SKM-1 treated with dmso at 0.1 percent for 144 hours (cell line): ENCODE results near the gene CYP46A1.
"Not testable (repeated sequence)": the region's sequence is repeated elsewhere in the genome, so short reads cannot be mapped to it uniquely, and the experiment has no call there.

Source experiments
- DNase-seq: peaks from one replicate; lab custom pipeline; 2025; ENCODE audit not compliant: unreplicated experiment; lab: John Stamatoyannopoulos, UW

Gene CYP46A1

GRCh38 chr14:99656171-99656570 lies 27.9 kb upstream of the CYP46A1 start:
- no peak for DNase-seq

DNA sequence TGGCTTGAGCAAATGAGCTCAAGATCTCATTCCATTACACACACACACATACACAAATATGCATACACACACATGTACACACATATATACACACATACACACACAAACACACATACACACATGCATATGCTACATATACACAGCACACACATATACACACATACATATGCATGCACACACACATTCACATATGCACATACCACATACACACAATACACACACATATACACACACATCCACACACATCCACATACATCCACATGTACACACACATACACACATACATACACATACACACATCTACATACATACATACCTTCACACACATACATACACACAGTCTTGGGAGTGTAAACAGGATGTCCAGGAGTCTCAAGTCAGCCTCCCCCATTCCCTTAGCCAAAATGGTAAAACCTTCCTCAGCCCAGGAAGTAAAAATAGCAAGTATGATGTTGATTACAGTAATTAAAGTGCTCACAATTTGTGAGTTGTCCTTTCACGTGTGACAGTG lies 26.4 kb upstream of the CYP46A1 start:
- no peak for DNase-seq

- no peak for DNase-seq
These were observed 25.8 kb upstream of the CYP46A1 start for GRCh38 chr14:99658218-99658845.

DNA sequence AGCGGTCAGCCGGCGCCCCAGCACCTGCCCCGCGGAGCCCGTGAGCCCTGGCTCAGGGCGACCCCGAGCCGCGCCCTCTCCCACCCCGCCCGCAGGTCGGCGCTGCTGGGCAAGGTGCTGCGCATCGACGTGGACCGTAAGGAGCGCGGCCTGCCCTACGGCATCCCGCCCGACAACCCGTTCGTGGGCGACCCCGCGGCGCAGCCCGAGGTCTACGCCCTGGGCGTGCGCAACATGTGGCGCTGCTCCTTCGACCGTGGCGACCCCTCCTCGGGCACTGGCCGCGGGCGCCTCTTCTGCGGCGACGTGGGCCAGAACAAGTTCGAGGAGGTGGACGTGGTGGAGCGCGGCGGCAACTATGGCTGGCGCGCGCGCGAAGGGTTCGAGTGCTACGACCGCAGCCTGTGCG lies 24.8 kb upstream of the CYP46A1 start:
- no peak for DNase-seq

DNA sequence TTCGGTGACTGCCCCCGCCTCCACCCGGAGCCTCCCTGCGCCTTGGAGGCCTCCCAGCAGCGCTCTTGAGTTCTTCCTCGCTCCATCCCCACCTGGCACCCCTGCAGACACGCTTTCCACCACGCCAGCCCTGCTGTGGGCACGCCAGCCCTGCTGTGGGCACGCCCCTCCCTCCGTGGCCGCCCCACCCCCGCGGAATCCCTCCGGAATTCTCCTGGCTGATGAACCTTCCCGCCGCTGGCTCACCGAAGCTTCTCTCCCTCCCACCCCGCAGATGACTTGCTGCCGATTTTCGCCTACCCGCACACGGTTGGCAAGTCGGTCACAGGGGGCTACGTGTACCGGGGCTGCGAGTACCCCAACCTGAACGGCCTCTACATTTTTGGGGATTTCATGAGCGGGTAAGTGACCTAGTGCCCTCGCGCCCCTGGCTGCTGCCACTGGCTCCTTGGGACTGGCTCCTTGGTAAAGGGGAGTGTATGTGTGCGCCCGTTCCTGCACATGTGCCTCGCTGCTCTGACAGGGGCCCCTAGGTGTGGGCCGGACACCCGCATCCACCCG lies 24.0 kb upstream of the CYP46A1 start:
- DNase-seq = no peak

DNA sequence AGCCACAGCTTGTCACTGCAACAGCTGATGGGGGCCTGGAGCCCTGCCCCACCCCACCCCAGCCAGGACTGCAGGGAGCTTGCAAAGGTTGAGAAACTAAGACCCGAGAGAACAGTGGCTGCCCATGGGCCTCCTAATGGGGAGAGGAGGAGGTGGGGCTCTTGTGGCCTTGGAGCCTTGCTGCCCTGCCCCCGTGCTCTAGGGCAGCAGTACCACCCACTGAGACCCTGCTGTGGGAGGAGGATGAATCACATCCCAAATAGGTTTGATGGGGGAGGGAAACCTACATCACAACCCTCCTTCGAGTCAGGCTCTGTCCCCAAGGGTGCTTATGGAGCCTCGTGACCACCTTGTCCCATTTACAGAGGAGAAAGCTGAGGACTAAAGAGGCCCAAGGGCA lies 23.3 kb upstream of the CYP46A1 start:
- no peak for DNase-seq

DNA sequence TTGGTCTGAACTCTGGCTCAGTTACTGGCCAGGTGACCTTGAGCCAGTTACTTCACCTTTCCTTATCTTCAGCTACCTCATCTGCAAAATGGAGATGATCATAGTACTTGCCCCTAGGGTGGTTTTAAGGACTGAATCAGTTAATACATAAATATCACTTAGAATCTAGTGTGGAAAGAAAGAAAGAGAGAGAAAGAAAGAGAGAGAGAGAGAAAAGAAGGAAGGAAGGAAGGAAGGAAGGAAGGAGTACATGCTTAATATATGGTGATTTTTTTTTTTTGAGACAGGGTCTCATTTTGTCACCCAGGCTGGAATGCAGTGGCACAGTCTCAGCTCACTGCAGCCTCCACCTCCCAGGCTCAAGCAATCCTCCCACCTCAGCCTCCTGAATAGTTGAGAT lies 22.9 kb upstream of the CYP46A1 start:
- DNase-seq = not testable (repeated sequence)

- DNase-seq = no peak
These were observed 21.3 kb upstream of the CYP46A1 start for GRCh38 chr14:99662846-99663245.

GRCh38 chr14:99663386-99664057 lies 20.6 kb upstream of the CYP46A1 start:
- no peak for DNase-seq

DNA sequence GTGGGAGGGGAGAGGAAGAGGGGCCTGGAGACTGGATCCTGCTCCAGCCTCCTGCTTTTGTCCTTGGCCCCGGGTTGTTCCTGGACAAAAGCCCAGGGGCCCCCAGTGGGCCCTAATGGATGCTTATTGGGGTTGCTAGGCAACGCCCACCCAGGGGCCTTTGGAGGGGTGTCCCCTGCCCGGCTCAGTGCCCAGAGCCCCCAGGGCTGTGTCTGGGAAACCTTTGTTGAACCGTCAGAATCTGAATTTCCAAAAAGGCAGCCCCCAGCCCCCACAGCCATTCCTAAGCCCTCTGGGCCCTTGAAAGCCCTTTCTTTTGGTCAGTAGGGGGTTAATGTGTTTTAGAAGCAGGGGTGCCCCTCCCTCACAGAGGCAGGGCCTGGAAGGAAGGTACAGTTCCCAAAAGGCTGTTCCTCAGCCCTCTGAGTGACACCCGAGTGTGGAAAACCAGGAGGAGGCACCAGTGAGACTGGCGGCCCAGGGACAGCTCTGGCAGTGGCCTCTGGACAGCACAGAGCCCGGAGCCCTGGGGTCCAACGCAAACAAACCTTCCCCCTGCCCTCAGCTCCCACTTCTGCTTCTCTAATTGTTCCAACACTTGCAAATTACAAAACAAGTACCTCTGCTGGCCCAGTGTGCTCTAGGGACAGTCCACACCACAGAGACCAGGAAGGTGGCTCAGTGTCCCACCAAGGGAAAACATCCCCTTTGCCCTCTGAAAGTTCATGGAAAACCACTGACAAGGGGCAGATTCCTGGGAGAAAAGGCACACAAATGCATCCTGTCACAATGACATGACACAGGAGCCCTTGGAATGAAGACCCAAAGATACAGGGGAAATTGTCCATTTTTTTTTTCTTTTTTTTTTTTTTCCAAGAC lies 19.8 kb upstream of the CYP46A1 start:
- no peak for DNase-seq

DNA sequence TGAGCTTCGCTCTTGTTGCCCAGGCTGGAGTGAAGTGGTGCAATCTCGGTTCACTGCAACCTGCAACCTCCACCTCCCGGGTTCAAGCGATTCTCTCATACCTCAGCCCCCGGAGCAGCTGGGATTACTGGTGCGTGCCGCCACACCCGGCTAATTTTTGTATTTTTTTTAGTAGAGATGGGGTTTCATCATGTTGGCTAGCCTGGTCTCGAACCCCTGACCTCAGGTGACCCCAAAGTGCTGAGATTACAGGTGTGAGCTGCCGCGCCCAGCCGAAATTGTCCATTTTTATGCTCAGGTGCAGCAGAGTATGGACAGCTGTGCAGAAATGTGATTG lies 19.2 kb upstream of the CYP46A1 start:
- DNase-seq = no peak

GRCh38 chr14:99666533-99666932 lies 17.6 kb upstream of the CYP46A1 start:
- DNase-seq = no peak

GRCh38 chr14:99667045-99667444 lies 17.1 kb upstream of the CYP46A1 start:
- DNase-seq = no peak

GRCh38 chr14:99667821-99668220 lies 16.3 kb upstream of the CYP46A1 start:
- peak; percentile 20 for DNase-seq

- no peak for DNase-seq
These were observed 15.5 kb upstream of the CYP46A1 start for GRCh38 chr14:99668307-99669295.

DNA sequence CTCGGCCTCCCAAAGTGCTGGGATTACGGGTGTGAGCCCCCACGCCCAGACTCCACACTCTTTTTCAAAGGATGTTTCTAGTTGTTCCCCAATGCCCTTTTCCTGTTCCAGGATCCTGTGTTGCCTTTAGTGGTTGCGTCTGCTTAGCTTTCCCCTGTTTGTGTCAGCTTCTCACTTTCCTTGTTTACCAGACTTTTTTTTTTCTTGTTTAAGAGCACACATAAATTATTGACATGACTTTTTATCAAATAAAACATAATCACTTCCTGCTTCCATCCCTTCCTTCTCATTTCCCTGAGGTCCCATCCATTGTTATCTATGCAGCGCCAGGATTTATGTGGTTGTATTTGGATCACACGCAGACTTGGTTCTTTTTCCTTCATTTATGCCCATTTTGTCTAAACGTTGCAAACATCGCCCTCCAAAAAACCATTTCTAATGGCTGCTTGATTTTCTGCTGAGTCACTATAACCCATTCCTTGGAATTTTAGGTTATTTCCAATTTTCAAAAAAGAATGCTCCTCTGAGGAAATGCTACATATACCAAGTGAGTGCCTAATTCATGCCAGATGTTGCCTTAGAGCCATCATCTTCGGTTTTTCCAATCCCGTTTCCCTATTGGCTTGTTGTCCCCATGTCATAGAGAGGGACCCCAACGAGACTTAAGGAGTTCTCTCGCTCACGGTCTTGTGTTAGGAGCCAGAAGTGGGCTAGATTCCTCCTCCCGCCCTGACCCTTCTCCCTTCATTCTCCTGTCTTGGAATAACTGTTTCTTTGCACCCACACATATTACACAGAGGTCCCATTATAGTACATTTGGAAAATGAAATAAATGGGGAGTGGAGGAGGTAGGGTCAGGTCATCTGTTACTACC lies 13.5 kb upstream of the CYP46A1 start:
- no peak for DNase-seq

DNA sequence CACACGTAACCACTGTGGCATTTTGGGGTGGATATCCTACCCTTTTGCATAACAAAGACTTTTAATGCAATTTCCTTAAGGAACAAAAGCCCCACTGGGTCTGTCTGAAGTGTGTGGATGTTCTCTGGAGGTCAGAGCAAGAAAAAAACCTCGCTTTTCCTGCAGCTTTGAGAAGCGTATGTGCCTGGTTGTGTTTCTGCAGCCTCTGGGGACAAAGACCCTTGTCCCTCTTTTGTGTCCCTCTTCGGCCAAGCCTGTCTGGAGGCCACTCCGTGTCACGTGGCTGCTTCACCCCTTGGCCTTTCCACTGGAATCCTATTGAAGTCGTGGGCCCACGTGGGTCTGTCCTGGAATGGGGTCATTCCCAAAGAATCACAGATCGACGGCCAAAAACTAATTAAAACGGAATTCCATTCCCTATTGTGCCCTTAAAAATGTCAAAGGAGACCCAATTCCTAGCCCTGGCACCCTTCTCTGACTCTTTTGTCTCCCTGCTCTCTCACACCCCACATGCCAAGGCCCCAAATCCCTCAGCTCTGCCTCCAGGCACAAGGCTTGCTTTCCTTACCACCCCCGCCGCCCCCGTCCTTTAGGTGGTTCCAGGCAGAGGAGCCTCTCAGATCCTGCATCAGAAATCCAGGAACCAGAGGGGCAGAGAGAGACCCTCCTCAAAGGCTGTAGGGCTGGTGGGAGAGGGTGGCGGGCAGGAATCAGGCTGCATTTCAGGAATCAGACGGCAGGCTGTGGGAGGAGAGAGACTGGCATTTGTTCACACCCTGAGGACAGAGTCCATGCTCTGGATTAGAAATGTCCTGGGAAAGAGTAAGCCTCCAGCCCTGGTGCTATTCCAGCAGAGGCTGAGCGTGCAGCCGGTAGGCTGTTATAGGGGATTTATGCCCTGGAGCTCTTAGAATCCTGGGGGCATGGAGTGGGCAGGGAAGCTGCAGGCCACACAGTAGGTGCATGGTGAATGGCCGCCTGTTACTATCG lies 12.6 kb upstream of the CYP46A1 start:
- no peak for DNase-seq
